Measurements from ENCODE around the gene AADAC. TPM values are rescaled to one million over a fixed set of nuclear protein-coding genes. Genes with fewer than 3 reads are reported as not detected.

AADAC gene
- total and polyA plus RNA-seq, 4 donors, result 0.77 to 11.5 TPM; not detected in 2

DNA sequence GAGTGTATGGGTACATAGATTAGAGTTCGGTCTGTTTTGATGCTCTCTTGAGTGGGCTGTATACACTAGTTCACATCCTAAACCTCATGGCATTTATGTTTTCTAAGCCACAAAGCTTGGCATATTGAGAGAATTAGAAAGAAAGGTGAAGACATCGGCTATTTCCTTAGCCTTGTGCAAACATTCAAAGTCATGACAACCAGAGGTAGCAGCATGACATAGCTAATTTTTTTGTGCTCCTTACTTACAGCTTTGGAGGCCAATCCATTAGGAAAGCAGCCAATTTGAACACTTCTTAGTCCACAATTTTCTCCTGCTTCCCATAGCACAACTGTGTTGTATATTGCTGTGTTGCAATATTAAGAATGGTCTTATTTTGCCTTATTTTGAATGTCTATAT lies 21.5 kb upstream of the AADAC start:
- Histone ChIP-seq H3K4me1 (ENCODE audit: control insufficient read depth in 1 of 2, insufficient read depth in 2 of 2, low read length in 2 of 2) (no peaks in the 10 kb centered on the region), H3K27ac (ENCODE audit: low read depth in 1 of 2, low read length in 2 of 2) (no peak overlapping the region)
- ATAC-seq (ENCODE audit: low FRiP score), result no peak

DNA sequence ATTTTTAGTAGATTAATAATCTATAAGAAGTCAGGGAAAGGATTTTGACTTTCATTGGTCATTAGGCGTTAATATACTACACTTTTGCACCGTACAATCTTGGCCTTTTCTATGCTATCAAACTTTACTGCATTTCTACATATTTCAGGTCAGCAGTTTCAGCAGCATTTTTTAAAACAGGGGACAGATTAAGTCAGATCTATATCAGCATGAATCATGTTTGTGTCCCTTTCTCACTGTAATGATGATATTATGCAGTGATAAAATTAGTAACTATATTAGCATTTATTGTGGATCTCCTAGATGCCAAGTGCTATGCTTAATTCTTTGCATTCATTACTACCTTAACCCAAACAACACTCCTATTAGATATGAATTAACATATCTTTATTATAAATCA lies 20.3 kb upstream of the AADAC start:
- Histone ChIP-seq H3K4me1 (ENCODE audit: control insufficient read depth in 1 of 2, insufficient read depth in 2 of 2, low read length in 2 of 2) (no peaks in the 10 kb centered on the region), H3K27me3 (ENCODE audit: control insufficient read depth in 1 of 2, insufficient read depth in 2 of 2, low read length in 1 of 2) (no peaks in the 10 kb centered on the region), H3K9me3 (ENCODE audit: control insufficient read depth, low read length) (no peaks in the 10 kb centered on the region), H3K36me3 (ENCODE audit: control insufficient read depth in 1 of 2, insufficient read depth in 2 of 2, low read length in 1 of 2) (no peaks in the 10 kb centered on the region), H3K27ac (ENCODE audit: low read depth in 1 of 2, low read length in 2 of 2) (no peak overlapping the region), H3K4me3 (ENCODE audit: low read length in 2 of 2) (no peak overlapping the region)
- DNase-seq, result no peak
- intact Hi-C loops (cut with DNase I), result no loop called here
- ATAC-seq (ENCODE audit: low FRiP score), result no peak
- 46 to 66% methylated on average over 2 of the region's 2 CpGs for WGBS, 2 donors

More for the DNA sequence above, 21.5 kb upstream of the AADAC start:
- intact Hi-C loops (cut with DNase I), result no loop called here
- Histone ChIP-seq H3K27me3 (ENCODE audit: control insufficient read depth in 1 of 2, insufficient read depth in 2 of 2, low read length in 1 of 2) (no peaks in the 10 kb centered on the region), H3K4me3 (ENCODE audit: low read length in 2 of 2) (no peak overlapping the region), H3K36me3 (ENCODE audit: control insufficient read depth in 1 of 2, insufficient read depth in 2 of 2, low read length in 1 of 2) (no peaks in the 10 kb centered on the region), H3K9me3 (ENCODE audit: control insufficient read depth, low read length) (no peaks in the 10 kb centered on the region)
- WGBS, 2 donors, result 74 to 80% methylated on average over 2 of the region's 2 CpGs
- DNase-seq, result no peak

DNA sequence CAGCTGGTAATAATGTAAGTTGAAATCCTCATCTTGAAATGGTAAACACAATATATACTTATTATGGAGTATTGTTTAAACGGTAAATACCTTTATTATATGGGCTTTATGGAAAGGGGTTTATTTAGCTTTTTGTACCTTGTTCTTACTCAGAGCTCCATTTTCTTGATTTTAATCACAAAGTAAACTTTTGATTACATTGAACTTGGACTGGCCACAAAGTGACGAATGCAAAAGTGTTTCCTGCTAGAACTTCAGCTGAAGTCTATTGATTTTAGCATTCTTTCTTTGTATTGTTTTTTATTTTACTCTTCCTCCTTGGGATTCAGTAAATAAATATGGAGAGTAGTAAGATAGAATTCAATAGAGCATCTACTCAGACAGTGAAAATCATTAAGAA lies 19.8 kb upstream of the AADAC start:
- no peaks in the 10 kb centered on the region for H3K4me1 ChIP-seq (ENCODE audit: control insufficient read depth in 1 of 2, insufficient read depth in 2 of 2, low read length in 2 of 2)
- H3K27me3 ChIP-seq (ENCODE audit: control insufficient read depth in 1 of 2, insufficient read depth in 2 of 2, low read length in 1 of 2), result no peaks in the 10 kb centered on the region
- ATAC-seq (ENCODE audit: low FRiP score) (no peak), DNase-seq (no peak)
- WGBS, 2 donors, result 74 to 75% methylated on average over 2 of the region's 2 CpGs
- H3K36me3 ChIP-seq (ENCODE audit: control insufficient read depth in 1 of 2, insufficient read depth in 2 of 2, low read length in 1 of 2), result no peaks in the 10 kb centered on the region
- H3K4me3 ChIP-seq (ENCODE audit: low read length in 2 of 2), result no peak overlapping the region
- intact Hi-C loops (cut with DNase I), result no loop called here
- no peak overlapping the region for H3K27ac ChIP-seq (ENCODE audit: low read depth in 1 of 2, low read length in 2 of 2)
- no peaks in the 10 kb centered on the region for H3K9me3 ChIP-seq (ENCODE audit: control insufficient read depth, low read length)

DNA sequence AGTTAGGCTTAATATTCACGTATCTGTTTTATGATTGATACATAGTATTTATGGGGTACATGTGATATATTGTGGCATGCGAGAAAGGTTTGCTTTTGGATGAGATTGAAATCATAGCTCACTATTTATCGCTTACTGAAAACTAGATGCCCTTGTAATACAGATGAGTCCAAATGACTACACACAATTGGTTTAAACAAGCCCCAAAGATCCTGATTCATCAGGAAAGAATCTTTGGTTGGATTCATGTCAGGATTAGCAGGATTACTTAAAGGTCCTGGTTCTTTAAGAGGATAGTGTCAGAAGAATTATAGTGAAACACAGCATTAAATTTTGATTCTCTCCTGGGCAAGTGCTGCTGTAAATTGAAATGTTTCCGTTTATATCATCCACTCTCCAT lies 18.6 kb upstream of the AADAC start:
- H3K4me3 ChIP-seq (ENCODE audit: low read length in 2 of 2), result no peak overlapping the region
- H3K36me3 ChIP-seq (ENCODE audit: control insufficient read depth in 1 of 2, insufficient read depth in 2 of 2, low read length in 1 of 2), result no peaks in the 10 kb centered on the region
- 89 to 90% methylated on average over 4 of the region's 4 CpGs for WGBS, 2 donors

GRCh38 chr3:151796105-151796680 lies 17.7 kb upstream of the AADAC start:
- Histone ChIP-seq H3K9me3 (ENCODE audit: control insufficient read depth, low read length) (no peaks in the 10 kb centered on the region), H3K4me3 (ENCODE audit: low read length in 2 of 2) (no peak overlapping the region), H3K27ac (ENCODE audit: low read depth in 1 of 2, low read length in 2 of 2) (no peak overlapping the region), H3K27me3 (ENCODE audit: control insufficient read depth in 1 of 2, insufficient read depth in 2 of 2, low read length in 1 of 2) (no peaks in the 10 kb centered on the region), H3K36me3 (ENCODE audit: control insufficient read depth in 1 of 2, insufficient read depth in 2 of 2, low read length in 1 of 2) (no peaks in the 10 kb centered on the region), H3K4me1 (ENCODE audit: control insufficient read depth in 1 of 2, insufficient read depth in 2 of 2, low read length in 2 of 2) (no peaks in the 10 kb centered on the region)
- ATAC-seq (ENCODE audit: low FRiP score) (no peak), DNase-seq (no peak)
- intact Hi-C loops (cut with DNase I), result no loop called here
- 44 to 73% methylated on average over 1 of the region's 1 CpG for WGBS, 2 donors

More for the DNA sequence above, 18.6 kb upstream of the AADAC start:
- no peaks in the 10 kb centered on the region for H3K4me1 ChIP-seq (ENCODE audit: control insufficient read depth in 1 of 2, insufficient read depth in 2 of 2, low read length in 2 of 2)
- DNase-seq (no peak), ATAC-seq (ENCODE audit: low FRiP score) (no peak)
- H3K9me3 ChIP-seq (ENCODE audit: control insufficient read depth, low read length), result no peaks in the 10 kb centered on the region
- H3K27me3 ChIP-seq (ENCODE audit: control insufficient read depth in 1 of 2, insufficient read depth in 2 of 2, low read length in 1 of 2), result no peaks in the 10 kb centered on the region
- intact Hi-C loops (cut with DNase I), result no loop called here
- no peak overlapping the region for H3K27ac ChIP-seq (ENCODE audit: low read depth in 1 of 2, low read length in 2 of 2)

DNA sequence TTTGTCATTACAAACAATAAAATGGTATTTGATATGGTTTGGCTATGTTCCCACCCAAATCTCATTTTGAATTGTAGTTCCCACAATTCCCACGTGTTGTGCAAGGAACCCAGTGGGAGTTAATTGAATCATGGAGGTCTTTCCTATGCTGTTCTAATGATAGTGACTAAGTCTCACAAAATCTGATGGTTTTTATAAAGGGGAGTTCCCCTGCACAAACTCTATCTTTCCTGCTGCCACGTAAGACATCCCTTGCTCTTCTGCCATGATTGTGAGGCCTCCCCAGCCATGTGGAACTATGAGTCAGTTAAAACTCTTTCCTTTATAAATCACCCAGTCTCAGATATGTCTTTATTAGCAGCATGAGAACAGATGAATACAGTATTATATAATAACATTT lies 15.4 kb upstream of the AADAC start:
- H3K27me3 ChIP-seq (ENCODE audit: control insufficient read depth in 1 of 2, insufficient read depth in 2 of 2, low read length in 1 of 2), result no peaks in the 10 kb centered on the region
- DNase-seq, result no peak
- no peak overlapping the region for H3K4me3 ChIP-seq (ENCODE audit: low read length in 2 of 2)
- H3K36me3 ChIP-seq (ENCODE audit: control insufficient read depth in 1 of 2, insufficient read depth in 2 of 2, low read length in 1 of 2), result no peaks in the 10 kb centered on the region
- WGBS, 2 donors, result 72% methylated on average over 2 of the region's 2 CpGs
- intact Hi-C loops (cut with DNase I), result no loop called here
- no peaks in the 10 kb centered on the region for H3K9me3 ChIP-seq (ENCODE audit: control insufficient read depth, low read length)
- no peak overlapping the region for H3K27ac ChIP-seq (ENCODE audit: low read depth in 1 of 2, low read length in 2 of 2)
- ATAC-seq (ENCODE audit: low FRiP score), result no peak
- H3K4me1 ChIP-seq (ENCODE audit: control insufficient read depth in 1 of 2, insufficient read depth in 2 of 2, low read length in 2 of 2), result no peaks in the 10 kb centered on the region

DNA sequence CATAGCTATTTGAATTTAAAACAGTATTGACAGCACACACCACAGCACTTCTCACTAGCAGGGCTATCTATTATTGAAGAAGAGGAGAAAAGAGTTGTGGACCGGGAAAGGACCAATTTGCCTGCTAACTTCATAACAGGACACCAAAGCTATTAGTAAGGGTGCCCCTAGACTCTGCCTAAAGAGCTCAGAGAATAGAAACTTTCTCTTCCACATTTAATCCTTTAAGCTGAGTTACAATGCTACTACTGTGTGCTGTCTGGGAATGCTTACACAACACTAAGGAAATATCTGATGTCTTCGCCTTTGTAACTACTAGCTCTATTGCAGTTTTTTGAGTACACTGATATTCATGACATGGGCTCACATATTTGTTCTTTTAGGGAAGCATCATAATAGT lies 13.5 kb upstream of the AADAC start:
- Histone ChIP-seq H3K27ac (ENCODE audit: low read depth in 1 of 2, low read length in 2 of 2) (no peak overlapping the region), H3K4me3 (ENCODE audit: low read length in 2 of 2) (no peak overlapping the region), H3K36me3 (ENCODE audit: control insufficient read depth in 1 of 2, insufficient read depth in 2 of 2, low read length in 1 of 2) (no peaks in the 10 kb centered on the region), H3K4me1 (ENCODE audit: control insufficient read depth in 1 of 2, insufficient read depth in 2 of 2, low read length in 2 of 2) (no peaks in the 10 kb centered on the region), H3K9me3 (ENCODE audit: control insufficient read depth, low read length) (no peaks in the 10 kb centered on the region), H3K27me3 (ENCODE audit: control insufficient read depth in 1 of 2, insufficient read depth in 2 of 2, low read length in 1 of 2) (no peaks in the 10 kb centered on the region)
- no peak for DNase-seq
- intact Hi-C loops (cut with DNase I), result no loop called here
- 64 to 88% methylated on average over 2 of the region's 2 CpGs for WGBS, 2 donors
- ATAC-seq (ENCODE audit: low FRiP score), result no peak

DNA sequence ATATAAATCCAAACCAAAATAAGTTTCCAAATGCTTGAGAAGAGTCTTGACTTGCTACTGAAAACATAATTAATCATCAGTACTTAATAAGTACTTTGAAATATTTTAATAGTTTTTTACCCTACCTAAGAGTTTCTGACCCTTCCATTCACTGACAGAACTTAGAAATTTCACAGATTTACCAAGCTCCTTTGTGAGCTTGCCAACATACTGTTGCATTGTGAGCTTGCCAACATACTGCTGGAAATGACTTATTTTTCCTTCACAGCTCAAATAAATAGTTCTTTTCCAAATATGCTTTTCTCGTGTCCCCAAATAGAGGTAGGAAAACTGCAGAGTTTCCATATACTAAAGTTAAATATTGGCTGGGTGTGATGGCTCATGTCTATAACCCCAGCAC lies 9.6 kb upstream of the AADAC start:
- Histone ChIP-seq H3K4me1 (ENCODE audit: control insufficient read depth in 1 of 2, insufficient read depth in 2 of 2, low read length in 2 of 2) (no peaks in the 10 kb centered on the region), H3K4me3 (ENCODE audit: low read length in 2 of 2) (no peak overlapping the region), H3K27me3 (ENCODE audit: control insufficient read depth in 1 of 2, insufficient read depth in 2 of 2, low read length in 1 of 2) (no peaks in the 10 kb centered on the region), H3K27ac (ENCODE audit: low read depth in 1 of 2, low read length in 2 of 2) (no peak overlapping the region), H3K36me3 (ENCODE audit: control insufficient read depth in 1 of 2, insufficient read depth in 2 of 2, low read length in 1 of 2) (no peaks in the 10 kb centered on the region), H3K9me3 (ENCODE audit: control insufficient read depth, low read length) (peaks cover 3% of the 10 kb centered on the region)
- DNase-seq, result no peak
- no peak for ATAC-seq (ENCODE audit: low FRiP score)
- 6 to 11% methylated on average over 1 of the region's 1 CpG for WGBS, 2 donors
- intact Hi-C loops (cut with DNase I), result no loop called here

DNA sequence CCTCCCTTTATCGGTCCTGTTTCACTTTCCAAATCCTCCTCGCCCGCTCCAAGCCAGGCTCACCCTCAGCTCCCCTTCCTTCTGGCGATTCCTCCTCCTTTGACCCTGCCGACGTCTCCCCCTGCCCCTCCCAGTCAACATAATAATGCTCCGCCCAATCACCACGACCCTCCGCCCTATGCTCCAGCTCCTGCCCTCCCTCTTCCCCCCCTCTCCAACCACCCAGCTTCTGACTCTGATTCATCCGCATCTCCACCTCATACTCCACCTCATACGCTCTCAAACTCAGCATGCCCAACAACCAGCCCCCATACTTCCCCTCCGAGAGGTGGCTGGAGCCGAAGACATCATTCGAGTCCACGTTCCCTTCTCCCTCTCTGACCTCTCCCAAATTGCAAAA lies 7.1 kb upstream of the AADAC start:
- no peaks in the 10 kb centered on the region for H3K4me1 ChIP-seq (ENCODE audit: control insufficient read depth in 1 of 2, insufficient read depth in 2 of 2, low read length in 2 of 2)
- H3K36me3 ChIP-seq (ENCODE audit: control insufficient read depth in 1 of 2, insufficient read depth in 2 of 2, low read length in 1 of 2), result no peaks in the 10 kb centered on the region
- H3K9me3 ChIP-seq (ENCODE audit: control insufficient read depth, low read length), result peaks cover 6% of the 10 kb centered on the region
- DNase-seq, result no peak
- WGBS, 2 donors, result 91 to 95% methylated on average over 15 of the region's 15 CpGs
- H3K27ac ChIP-seq (ENCODE audit: low read depth in 1 of 2, low read length in 2 of 2), result no peak overlapping the region
- no peaks in the 10 kb centered on the region for H3K27me3 ChIP-seq (ENCODE audit: control insufficient read depth in 1 of 2, insufficient read depth in 2 of 2, low read length in 1 of 2)
- no peak for ATAC-seq (ENCODE audit: low FRiP score)
- intact Hi-C loops (cut with DNase I), result no loop called here
- H3K4me3 ChIP-seq (ENCODE audit: low read length in 2 of 2), result no peak overlapping the region

Data from aorta (tissue), 5 donors.